ENCODE measurements around the gene PRKAB1. TPM values are rescaled to one million over a fixed set of nuclear protein-coding genes. Genes with fewer than 3 reads are reported as not detected.

PRKAB1 gene
- total RNA-seq, 1 donor from 2014 or later, result 68.3 TPM

- Histone ChIP-seq H3K4me3 (peak overlapping the region; percentile 76 to 93), H3K9me3 (no peaks in the 10 kb centered on the region), H3K4me1 (peaks cover 32% of the 10 kb centered on the region), H3K27me3 (no peaks in the 10 kb centered on the region), H3K36me3 (peaks cover 0 to 6% of the 10 kb centered on the region in 2 donors), H3K27ac (no peak overlapping the region)
- DNase-seq (ENCODE audit: extremely low spot score in 2 of 2), result no peak
- TF ChIP-seq POLR2AphosphoS5 (IDR thresholded peaks at IDR 0.05; ENCODE audit: insufficient read depth in 1 of 2, low read depth in 1 of 2) (no peak), CTCF (IDR thresholded peaks at IDR 0.05) (no peak), POLR2A (IDR thresholded peaks at IDR 0.05) (no peak)
- intact Hi-C loops (cut with DNase I), result no loop called here
Observed at GRCh38 chr12:119666900-119667576, 895 bp upstream of the PRKAB1 start.

- intact Hi-C loops (cut with DNase I), result no loop called here
- Histone ChIP-seq H3K27me3 (no peaks in the 10 kb centered on the region), H3K4me3 (peak overlapping the region; percentile 76 to 93), H3K4me1 (peaks cover 32% of the 10 kb centered on the region), H3K36me3 (peaks cover 0 to 19% of the 10 kb centered on the region in 2 donors), H3K27ac (peak overlapping the region; percentile 85), H3K9me3 (no peaks in the 10 kb centered on the region)
- TF ChIP-seq POLR2A (IDR thresholded peaks at IDR 0.05) (no peak), POLR2AphosphoS5 (IDR thresholded peaks at IDR 0.05; ENCODE audit: insufficient read depth in 1 of 2, low read depth in 1 of 2) (no peak), CTCF (IDR thresholded peaks at IDR 0.05) (no peak)
- no peak for DNase-seq (ENCODE audit: extremely low spot score in 2 of 2)
Observed at GRCh38 chr12:119668324-119668841, 450 bp downstream of the PRKAB1 start.

- H3K27me3 ChIP-seq, result no peaks in the 10 kb centered on the region
- peaks cover 32% of the 10 kb centered on the region for H3K4me1 ChIP-seq
- no peak for DNase-seq (ENCODE audit: extremely low spot score in 2 of 2)
- H3K36me3 ChIP-seq, result peaks cover 0 to 35% of the 10 kb centered on the region in 2 donors
- no peak overlapping the region for H3K4me3 ChIP-seq
- TF ChIP-seq POLR2AphosphoS5 (IDR thresholded peaks at IDR 0.05; ENCODE audit: insufficient read depth in 1 of 2, low read depth in 1 of 2) (no peak), CTCF (IDR thresholded peaks at IDR 0.05) (no peak), POLR2A (IDR thresholded peaks at IDR 0.05) (no peak)
- intact Hi-C loops (cut with DNase I), result no loop called here
- H3K9me3 ChIP-seq, result no peaks in the 10 kb centered on the region
- no peak overlapping the region for H3K27ac ChIP-seq
Observed at GRCh38 chr12:119669744-119670472, 2.0 kb downstream of the PRKAB1 start.

- H3K27me3 ChIP-seq, result no peaks in the 10 kb centered on the region
- H3K4me1 ChIP-seq, result peaks cover 32% of the 10 kb centered on the region
- H3K27ac ChIP-seq, result no peak overlapping the region
- peaks cover 0 to 37% of the 10 kb centered on the region in 2 donors for H3K36me3 ChIP-seq
- no peak for DNase-seq (ENCODE audit: extremely low spot score in 2 of 2)
- no peaks in the 10 kb centered on the region for H3K9me3 ChIP-seq
- intact Hi-C loops (cut with DNase I), result no loop called here
- H3K4me3 ChIP-seq, result no peak overlapping the region
- TF ChIP-seq POLR2A (IDR thresholded peaks at IDR 0.05) (no peak), CTCF (IDR thresholded peaks at IDR 0.05) (no peak), POLR2AphosphoS5 (IDR thresholded peaks at IDR 0.05; ENCODE audit: insufficient read depth in 1 of 2, low read depth in 1 of 2) (no peak)
Observed at GRCh38 chr12:119671070-119671469, 3.1 kb downstream of the PRKAB1 start.

All from vagina (tissue), 2 donors.